HG03354 (cell line): ENCODE measurements around the gene ZNF280B.
"Not testable (repeated sequence)": the region's sequence is repeated elsewhere in the genome, so short reads cannot be mapped to it uniquely, and the experiment has no call there.

Experiments
- ATAC-seq: cut with Tn5 transposase; IDR thresholded peaks from one replicate; pipeline ENCODE4 v1.9.1; 2021; ENCODE audit warnings: mild to moderate bottlenecking; ENCODE audit not compliant: unreplicated experiment, poor library complexity, severe bottlenecking

The ZNF280B gene

DNA sequence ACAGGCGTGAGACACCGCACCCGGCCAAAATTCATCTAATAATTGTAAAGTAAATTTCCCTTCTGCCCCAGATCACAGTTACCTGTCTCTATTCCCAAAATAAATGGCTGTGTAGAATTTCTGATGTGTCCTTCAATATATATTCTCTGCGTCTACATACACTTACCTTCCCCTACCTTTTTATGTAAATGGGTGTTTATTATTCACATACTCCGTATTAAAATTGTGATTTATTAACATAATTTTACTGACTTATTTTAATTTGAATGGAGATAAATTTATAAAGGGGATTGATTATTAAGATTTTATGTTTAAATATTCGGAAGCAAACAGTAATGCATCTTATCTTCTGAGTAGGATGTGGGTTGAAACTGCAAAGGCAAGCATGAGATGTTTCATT lies 28.0 kb upstream of the ZNF280B start:
- ATAC-seq, result no peak

- no peak for ATAC-seq
Observed at GRCh38 chr22:22535662-22536061, 27.1 kb upstream of the ZNF280B start.

DNA sequence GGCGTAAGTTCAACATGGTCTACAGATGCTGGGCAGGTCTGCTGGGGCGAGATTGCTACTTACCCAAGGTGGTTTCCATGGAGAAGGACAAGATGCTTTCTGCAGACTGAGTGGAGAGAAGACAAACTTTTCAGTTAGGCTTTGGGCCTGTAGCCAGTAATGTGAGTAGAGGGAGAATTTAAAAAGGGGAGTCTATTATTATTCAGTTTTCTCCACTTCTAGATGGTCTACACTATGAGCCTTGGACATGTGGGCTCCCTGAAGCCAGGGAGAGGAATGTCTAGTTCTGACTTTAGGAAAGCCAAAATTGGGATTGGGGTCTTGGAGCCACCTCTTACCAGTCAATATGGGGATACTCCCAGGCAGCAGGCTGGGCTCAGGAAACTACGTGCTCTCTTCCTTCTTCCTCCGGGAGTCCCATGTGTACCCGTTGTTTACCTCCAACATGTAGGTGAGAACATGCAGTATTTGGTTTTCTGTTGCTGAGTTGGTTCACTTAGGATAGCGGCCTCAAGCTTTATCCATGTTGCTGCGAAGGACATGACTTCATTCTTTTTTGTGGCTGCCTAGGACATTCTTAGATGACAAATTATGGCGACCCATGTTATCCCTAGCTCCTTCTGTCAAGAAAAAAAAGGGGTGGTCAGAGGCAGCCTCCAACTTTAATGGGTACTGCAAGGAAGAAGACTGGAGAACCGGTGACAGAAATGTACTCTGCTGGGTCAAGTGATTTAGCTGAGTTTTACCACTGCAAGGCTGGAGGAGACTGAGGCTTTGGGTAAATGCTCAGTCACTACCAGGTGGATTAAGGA lies 26.3 kb upstream of the ZNF280B start:
- ATAC-seq, result no peak

DNA sequence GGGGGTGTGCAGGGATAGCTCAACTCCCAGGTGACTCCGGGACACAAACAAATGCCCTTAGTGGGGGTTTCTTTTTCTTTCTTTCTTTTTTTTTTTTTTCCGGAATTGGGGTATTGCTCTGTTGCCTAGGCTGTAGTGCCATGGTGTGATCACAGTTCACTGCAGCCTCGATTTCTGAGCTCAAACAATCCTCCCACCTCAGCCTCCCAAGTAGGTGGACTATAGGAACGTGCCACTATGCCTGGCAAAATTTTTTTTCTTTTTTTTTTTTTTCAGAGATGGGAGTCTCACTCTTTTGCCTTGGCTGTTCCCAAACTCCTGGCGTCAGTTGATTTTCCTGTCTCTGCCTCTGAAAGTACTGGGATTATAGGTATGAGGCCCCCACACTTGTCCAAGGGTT lies 25.3 kb upstream of the ZNF280B start:
- no peak for ATAC-seq

GRCh38 chr22:22533417-22533816 lies 24.9 kb upstream of the ZNF280B start:
- ATAC-seq, result no peak

GRCh38 chr22:22532547-22533071 lies 24.1 kb upstream of the ZNF280B start:
- ATAC-seq, result not testable (repeated sequence)

GRCh38 chr22:22531770-22532546 lies 23.4 kb upstream of the ZNF280B start:
- ATAC-seq, result no peak

GRCh38 chr22:22528780-22529179 lies 20.2 kb upstream of the ZNF280B start:
- ATAC-seq, result no peak

GRCh38 chr22:22527312-22527711 lies 18.8 kb upstream of the ZNF280B start:
- ATAC-seq, result no peak

DNA sequence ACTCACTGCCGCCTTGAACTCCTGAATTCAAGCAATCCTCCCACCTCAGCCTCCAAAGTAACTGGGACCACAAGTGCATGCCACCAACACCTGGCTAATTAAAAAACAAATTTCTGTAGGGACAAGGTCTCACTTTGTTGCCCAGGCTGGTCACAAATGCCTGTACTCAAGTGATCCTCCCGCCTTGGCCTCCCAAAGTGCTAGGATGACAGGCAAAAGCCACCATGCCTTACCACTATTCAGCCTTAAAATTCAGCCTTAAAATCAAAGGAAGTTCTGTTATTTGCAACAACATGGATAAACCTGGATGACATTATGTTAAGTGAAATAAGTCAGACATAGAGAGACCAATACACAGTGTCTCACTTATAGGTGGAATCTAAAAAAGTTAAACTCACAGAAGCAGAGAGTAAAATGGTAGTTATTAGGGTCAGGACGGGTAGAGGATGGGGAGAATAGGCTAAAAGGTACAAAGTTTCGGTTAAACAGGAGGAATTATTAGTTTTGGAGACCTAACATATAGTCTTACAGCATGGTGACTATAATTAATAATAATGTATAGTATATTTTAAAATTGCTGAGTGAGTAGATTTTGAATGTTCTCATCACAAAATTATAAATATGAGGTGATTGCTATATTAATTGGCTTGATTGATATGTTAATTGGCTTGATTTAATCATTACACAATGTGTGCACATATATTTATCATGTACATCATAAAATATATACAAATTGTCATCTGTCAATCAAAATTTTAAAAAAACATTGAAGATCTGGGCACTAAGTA lies 17.8 kb upstream of the ZNF280B start:
- no peak for ATAC-seq

GRCh38 chr22:22523494-22523893 lies 15.0 kb upstream of the ZNF280B start:
- no peak for ATAC-seq

DNA sequence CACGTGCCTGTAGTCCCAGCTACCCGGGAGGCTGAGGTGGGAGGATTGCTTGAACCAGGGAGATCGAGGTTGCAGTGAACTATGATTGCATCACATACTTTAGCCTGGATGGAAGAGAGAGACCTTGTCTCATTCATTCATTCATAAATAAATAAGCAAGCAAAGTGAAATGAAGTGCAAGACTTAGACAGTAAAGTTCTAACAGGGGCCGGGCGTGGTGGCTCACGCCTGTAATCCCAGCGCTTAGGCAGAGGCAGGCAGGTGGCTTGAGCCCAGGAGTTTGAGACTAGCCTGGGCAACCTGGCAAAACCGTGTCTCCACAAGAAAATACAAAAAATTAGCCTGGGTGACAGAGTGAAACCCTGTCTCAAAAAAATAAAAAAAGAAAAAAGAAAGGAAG lies 13.1 kb upstream of the ZNF280B start:
- no peak for ATAC-seq

GRCh38 chr22:22520667-22521602 lies 12.4 kb upstream of the ZNF280B start:
- no peak for ATAC-seq

DNA sequence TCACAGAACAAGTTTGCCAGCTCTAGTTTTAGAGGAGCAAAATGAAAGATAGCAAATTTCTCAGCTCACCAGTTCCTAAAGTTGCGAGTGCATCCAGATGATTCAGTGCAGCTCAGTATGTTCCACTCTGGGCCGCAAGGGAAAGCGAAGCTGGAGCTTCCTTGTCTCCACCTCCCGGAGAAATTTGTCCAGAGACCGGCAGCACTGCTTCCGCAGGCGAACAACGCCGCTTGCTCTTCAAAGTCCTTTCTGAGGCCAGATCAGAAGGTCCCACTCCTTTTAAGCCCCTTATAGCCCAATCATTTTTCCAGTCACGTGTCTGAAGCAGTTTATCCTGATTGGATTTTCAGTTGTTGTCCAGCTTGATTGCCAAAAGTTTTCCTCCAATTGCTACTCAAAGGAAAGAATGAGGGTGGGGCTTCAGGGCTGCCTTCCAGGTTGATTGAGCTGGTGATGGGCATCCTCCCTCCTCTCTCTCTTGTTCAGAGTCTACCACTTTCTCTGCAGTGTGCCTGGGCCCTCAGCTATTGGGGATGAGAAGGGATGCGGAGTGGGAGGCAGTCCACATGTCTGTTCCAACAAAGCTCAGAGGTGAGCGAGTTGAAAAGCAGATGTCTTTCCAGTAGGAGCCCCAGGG lies 11.6 kb upstream of the ZNF280B start, which contains the start of gene ZNF280A:
Gene ZNF280A, minus strand, starts transcription at position 251 of the 637 bp plus-strand sequence. CDS start 4,640 bp downstream, outside the sequence.
- no peak for ATAC-seq

DNA sequence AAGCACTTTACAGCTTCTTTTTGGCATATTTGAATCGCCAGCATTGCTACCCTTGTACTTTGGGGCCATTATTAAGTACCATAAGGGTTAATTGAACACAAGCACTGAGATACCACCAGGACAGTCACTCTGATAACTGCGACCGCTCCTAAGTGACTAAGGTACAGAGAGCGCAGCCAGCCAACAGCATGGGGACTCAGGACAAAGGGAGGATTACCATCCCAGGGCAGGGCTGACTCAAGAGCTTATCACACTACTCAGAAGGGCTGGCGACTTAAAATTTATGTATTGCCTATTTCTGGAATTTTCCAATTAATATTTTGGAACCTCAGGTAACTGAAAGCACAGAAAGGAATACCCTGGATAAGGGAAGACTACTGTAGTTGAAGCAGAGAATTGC lies 11.0 kb upstream of the ZNF280B start:
- ATAC-seq, result no peak

- ATAC-seq, result no peak
Observed at GRCh38 chr22:22516992-22517391, 8.4 kb upstream of the ZNF280B start.

DNA sequence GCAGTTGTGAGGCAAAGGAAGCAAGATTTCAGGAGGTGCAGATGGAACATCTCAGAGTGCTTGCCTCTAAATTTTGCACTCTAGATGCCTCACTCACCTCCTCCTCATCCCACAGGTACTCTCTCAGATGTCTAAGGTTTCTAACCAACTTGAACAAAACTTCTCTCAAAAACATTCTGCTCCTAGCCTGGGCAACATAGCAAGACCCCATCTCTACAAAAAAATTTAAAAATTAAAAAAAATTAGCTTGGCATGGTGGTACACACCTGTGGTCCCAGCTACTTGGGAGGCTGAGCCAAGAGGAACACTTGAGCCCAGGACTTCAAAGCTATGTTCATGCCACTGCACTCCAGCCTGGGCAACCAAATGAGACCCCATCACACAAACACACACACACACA lies 7.3 kb upstream of the ZNF280B start:
- ATAC-seq, result no peak

DNA sequence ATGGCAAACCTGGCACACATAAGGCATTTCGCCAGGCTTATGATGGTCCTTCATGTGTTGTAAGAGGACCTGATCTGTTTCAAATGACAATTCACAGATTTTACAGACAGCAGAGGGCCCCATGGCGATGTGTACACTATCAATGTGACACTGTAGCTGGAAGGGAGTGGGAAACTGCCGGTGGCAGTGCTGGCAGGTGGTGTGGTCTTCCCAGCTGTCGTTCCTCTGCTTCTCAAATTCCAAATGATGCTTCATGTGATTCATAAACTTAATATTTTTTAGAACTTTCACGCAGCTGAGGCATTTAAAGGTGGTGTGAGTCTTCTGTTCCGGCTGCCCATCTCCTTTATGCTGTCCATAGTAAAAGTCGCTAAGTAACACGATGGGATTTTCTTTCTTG lies 5.9 kb upstream of the ZNF280B start:
- not testable (repeated sequence) for ATAC-seq
